Stomach smooth muscle (tissue), 2 donors: ENCODE results near the gene CHCHD6.
A peak's percentile ranks its signal among the peaks of the same experiment; 100 is the strongest.

Source experiments
- H3K27ac ChIP-seq: one replicate; pipeline ENCODE4 v1.7.0; 2013; ENCODE audit warnings: mild to moderate bottlenecking, low read length, inconsistent platforms
- H3K27me3 ChIP-seq, 2 donors: one replicate each; pipeline ENCODE4 v1.7.0; 2013; ENCODE audit warnings: low read length in 2 of 2; ENCODE audit not compliant: insufficient read depth in 2 of 2, control insufficient read depth in 1 of 2
- H3K36me3 ChIP-seq, 2 donors: one replicate each; pipeline ENCODE4 v1.7.0; 2013; ENCODE audit warnings: low read length in 2 of 2; ENCODE audit not compliant: control insufficient read depth in 2 of 2, insufficient read depth in 2 of 2
- H3K4me1 ChIP-seq: one replicate; pipeline ENCODE4 v1.7.0; 2013; ENCODE audit warnings: low read length; ENCODE audit not compliant: control insufficient read depth, insufficient read depth
- H3K4me3 ChIP-seq, 2 donors: one replicate each; pipeline ENCODE4 v1.7.0; 2013; ENCODE audit warnings: low read length in 2 of 2
- H3K9ac ChIP-seq, 2 donors: one replicate each; pipeline ENCODE4 v1.7.0; 2013; ENCODE audit warnings: low read length in 2 of 2, mild to moderate bottlenecking in 1 of 2
- H3K9me3 ChIP-seq, 2 donors: one replicate each; pipeline ENCODE4 v1.7.0; 2013; ENCODE audit warnings: low read length in 2 of 2; ENCODE audit not compliant: control insufficient read depth in 2 of 2
- donor health status: healthy.
- donor health status: Pancreatic carcinoma.

The CHCHD6 gene

DNA sequence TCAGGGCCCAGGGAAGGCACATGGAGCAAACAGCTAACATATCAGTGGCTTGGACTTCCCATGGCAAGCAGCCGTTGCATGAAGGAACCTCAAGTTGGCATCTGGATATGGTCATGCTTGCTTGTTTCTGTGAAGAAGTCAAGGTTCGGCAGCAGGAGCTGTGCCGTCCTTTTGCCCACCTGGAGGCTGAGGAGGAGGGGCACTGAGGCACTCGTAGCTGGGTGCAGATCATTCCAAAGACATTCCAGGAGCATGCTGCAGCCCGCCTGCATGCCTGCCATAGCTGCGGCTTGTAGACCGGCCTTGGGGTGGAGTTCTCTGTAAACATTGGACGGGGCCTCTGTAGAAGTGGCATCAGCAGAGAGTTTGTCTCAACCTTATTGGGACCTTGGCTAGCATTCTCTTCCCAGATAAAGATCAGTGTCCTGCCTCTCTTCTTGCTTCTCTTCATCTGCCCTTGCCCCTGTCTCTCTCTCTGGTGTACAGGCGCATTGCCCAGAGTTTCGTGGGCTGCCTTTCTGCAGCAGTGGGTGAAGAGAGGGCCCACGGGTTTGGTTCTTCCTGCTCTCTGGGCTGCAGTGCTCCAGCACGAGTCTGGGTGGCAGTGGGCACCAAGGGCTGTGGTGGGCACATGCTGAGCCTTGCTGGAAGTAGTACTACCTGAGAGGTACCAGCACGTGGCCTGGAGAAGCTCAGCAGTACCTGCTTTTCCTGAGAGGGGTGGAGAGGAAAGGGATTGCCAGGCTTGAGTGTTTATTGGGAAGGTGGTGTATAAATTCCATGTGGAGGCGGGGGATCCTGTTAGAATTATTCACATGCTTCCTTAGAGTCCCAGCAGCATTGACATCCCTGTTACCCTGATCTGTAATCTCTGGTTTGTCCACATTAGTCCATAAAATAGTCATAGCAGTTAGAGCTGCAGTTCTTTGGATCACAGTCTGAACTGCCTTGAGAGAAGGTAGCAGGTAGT, 49.4 kb downstream of the CHCHD6 start:
- Histone ChIP-seq H3K4me1 (peaks cover 25% of the 10 kb centered on the region), H3K27ac (no peak overlapping the region)

DNA sequence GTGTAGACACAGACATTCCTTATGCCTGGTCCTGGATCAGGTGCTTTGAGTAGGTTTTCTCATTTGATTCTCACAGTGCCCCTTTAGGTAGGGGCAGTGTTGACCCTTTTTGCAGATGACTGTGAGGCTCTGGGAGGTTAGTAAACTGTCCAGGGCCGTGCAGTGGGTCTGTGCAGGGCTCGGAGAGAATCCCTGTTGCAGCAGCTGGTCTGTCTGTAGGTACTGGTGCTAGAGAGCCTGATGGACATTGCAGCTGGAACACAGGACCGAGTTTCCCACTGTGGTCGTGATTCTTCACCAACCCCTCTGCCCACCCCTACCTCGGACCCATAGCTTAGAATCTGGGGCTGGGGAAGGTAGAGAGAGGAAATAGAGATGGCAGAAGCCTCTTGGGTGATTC, 51.8 kb downstream of the CHCHD6 start:
- no peak overlapping the region for H3K27ac ChIP-seq
- H3K9ac ChIP-seq = no peak overlapping the region
- no peaks in the 10 kb centered on the region for H3K27me3 ChIP-seq
- no peak overlapping the region for H3K4me3 ChIP-seq
- H3K9me3 ChIP-seq = no peaks in the 10 kb centered on the region
- H3K4me1 ChIP-seq = peaks cover 25% of the 10 kb centered on the region
- no peaks in the 10 kb centered on the region for H3K36me3 ChIP-seq

More for the DNA sequence above, 49.4 kb downstream of the CHCHD6 start:
- H3K9me3 ChIP-seq = no peaks in the 10 kb centered on the region
- H3K27me3 ChIP-seq = no peaks in the 10 kb centered on the region
- H3K4me3 ChIP-seq = no peak overlapping the region
- no peaks in the 10 kb centered on the region for H3K36me3 ChIP-seq
- peak overlapping the region in 1 of 2 donors; percentile 13 for H3K9ac ChIP-seq

DNA sequence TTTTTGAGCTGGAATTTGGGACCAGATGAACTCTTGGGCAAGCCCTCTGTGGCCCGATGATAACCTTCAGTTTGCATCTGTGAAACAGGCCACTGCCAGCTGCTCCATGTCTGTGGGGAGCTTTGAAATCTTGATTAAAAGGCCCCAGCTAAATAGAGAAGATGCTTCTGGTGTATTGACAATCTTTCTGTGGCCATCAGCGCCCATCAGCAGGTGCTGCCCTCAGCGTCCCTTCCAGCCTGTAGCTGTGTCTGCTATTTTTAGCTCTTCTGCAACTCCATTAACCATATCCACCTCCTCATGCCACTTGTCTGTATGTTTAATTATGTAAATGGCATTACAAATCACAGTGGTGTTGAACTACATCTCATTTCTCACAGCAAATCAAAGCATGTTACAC, 54.0 kb downstream of the CHCHD6 start:
- H3K27me3 ChIP-seq = no peaks in the 10 kb centered on the region
- no peak overlapping the region for H3K9ac ChIP-seq
- no peaks in the 10 kb centered on the region for H3K36me3 ChIP-seq
- H3K27ac ChIP-seq = no peak overlapping the region
- no peaks in the 10 kb centered on the region for H3K9me3 ChIP-seq
- peaks cover 15% of the 10 kb centered on the region for H3K4me1 ChIP-seq
- H3K4me3 ChIP-seq = no peak overlapping the region

DNA sequence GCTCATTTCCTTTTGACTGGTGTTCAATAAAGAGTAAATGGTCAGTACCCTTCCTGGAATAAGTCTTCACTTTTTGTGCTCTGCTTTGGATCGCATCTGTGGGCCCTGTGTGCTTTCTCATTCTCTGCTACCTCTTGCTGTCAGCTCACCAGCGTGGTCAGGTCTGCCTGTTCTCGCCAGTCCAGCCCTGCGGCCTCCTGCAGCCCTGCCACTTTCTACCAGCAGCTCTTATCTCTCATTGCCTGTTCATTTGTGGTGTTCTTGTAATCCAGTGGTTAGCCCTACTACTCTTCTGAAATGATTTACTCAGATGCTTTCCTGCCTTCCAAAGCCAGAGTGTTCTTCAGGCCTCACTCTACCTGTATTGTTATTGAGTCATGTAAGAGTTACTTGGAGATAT, 54.8 kb downstream of the CHCHD6 start:
- Histone ChIP-seq H3K9ac (no peak overlapping the region), H3K36me3 (no peaks in the 10 kb centered on the region), H3K9me3 (no peaks in the 10 kb centered on the region), H3K4me1 (peaks cover 6% of the 10 kb centered on the region), H3K27ac (no peak overlapping the region), H3K4me3 (no peak overlapping the region), H3K27me3 (no peaks in the 10 kb centered on the region)

DNA sequence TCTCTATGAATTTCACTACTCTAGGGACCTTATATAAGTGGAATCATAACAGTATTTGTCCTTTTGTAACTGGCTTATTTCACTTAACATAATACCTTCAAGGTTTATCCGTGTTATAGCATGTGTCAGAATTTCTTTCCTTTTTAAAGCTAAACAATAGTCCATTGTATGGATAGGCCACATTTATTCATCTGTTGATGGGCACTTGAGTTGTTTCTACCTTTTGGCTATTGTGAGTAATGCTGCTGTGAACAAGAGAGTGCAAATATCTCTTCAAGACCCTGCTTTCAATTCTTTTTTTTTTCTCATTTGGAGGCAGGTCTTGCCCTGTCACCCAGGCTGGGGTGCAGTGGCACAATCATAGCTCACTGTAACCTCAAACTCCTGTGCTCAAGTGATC, 56.5 kb downstream of the CHCHD6 start:
- no peaks in the 10 kb centered on the region for H3K9me3 ChIP-seq
- H3K36me3 ChIP-seq = no peaks in the 10 kb centered on the region
- no peak overlapping the region for H3K27ac ChIP-seq
- no peaks in the 10 kb centered on the region for H3K27me3 ChIP-seq
- no peak overlapping the region for H3K4me3 ChIP-seq
- H3K4me1 ChIP-seq = peaks cover 2% of the 10 kb centered on the region
- no peak overlapping the region for H3K9ac ChIP-seq

DNA sequence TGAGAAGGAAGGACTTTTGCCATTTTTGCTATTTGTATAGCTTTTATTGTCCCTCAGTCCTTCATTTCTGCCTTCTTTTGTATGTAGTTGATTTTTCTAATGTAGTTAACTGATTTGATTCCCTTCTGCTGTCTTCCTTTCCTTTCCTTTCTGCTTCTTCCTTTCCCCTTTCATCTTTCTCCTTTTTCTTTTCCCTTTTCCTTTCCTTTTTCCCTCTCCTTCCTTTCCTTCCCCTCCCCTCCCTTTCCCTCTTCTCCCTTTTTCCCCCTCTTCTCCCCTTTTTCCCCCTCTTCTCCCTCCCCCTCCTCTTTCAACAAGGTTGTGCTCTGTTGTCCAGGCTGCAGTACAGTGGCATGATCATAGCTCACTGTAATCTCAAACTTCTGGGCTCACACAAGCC, 59.0 kb downstream of the CHCHD6 start:
- Histone ChIP-seq H3K9me3 (no peaks in the 10 kb centered on the region), H3K9ac (no peak overlapping the region)

DNA sequence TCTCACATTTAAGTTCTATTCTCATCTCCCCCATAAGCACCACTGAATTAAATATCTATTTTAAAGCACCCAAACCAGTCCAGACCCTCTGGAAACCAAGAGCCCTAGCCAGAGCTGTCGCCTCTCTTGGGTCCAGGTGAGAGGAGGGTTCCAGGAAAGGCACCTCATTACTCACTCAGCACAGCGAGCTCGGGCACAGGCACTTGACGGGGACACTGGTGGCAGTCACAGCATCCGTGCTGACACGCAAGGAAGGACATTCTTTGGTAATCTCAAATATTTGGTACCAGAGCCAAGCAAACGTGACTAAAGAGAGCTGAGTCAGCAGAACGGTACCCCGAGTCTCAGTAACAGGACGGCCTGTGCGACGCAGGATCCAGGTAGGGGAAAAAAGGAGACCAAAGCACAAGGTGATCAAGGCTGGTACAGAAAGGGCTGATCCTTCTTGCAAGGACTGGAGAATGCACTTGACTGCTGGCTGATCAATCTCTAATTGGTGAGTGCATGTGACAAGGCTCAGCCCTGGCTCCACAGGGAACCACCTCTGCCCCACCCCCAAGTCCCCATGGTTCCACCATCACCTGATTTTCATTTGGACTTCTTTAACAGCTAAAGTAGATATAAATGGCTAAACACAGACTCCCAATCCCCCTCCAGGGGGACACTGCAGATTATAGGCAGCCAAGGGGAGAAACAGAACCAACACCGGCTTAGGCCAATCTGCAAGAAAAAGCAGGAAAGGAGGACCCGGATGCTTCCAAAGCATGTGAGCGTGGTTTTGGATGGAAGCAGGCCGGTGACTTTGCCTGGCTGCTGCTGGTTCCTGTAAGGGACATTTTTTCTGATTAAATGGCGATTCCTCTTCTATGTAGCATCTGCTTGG, 61.4 kb downstream of the CHCHD6 start:
- H3K36me3 ChIP-seq = peaks cover 0 to 5% of the 10 kb centered on the region in 2 donors
- no peak overlapping the region for H3K27ac ChIP-seq
- H3K4me3 ChIP-seq = no peak overlapping the region
- no peaks in the 10 kb centered on the region for H3K9me3 ChIP-seq
- no peaks in the 10 kb centered on the region for H3K27me3 ChIP-seq
- no peak overlapping the region for H3K9ac ChIP-seq
- H3K4me1 ChIP-seq = no peaks in the 10 kb centered on the region

More for the DNA sequence above, 59.0 kb downstream of the CHCHD6 start:
- H3K36me3 ChIP-seq = peaks cover 0 to 5% of the 10 kb centered on the region in 2 donors
- peaks cover 1% of the 10 kb centered on the region for H3K4me1 ChIP-seq
- no peak overlapping the region for H3K27ac ChIP-seq
- H3K4me3 ChIP-seq = no peak overlapping the region
- no peaks in the 10 kb centered on the region for H3K27me3 ChIP-seq

DNA sequence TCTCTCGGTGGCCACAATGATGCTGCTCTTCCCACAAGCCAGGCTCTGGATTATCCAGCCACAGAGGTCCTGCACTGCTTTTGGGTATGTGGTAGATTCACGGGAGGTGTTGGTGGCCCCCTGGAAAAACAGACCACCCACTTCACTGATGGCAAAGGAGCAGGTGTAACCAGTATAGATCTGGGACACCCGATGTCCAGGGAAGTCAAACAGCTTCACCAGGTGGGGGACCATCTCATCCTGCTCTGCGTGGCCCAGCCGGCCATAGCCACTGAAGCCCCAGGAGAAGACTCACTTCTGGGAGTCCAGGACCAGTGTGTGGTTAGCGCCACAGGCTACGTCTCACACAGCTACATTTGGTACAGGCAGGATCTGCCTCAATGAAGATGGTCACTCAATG, 62.6 kb downstream of the CHCHD6 start:
- Histone ChIP-seq H3K9ac (no peak overlapping the region), H3K36me3 (peaks cover 0 to 5% of the 10 kb centered on the region in 2 donors), H3K9me3 (no peaks in the 10 kb centered on the region), H3K27me3 (no peaks in the 10 kb centered on the region), H3K4me3 (no peak overlapping the region), H3K4me1 (no peaks in the 10 kb centered on the region), H3K27ac (no peak overlapping the region)

DNA sequence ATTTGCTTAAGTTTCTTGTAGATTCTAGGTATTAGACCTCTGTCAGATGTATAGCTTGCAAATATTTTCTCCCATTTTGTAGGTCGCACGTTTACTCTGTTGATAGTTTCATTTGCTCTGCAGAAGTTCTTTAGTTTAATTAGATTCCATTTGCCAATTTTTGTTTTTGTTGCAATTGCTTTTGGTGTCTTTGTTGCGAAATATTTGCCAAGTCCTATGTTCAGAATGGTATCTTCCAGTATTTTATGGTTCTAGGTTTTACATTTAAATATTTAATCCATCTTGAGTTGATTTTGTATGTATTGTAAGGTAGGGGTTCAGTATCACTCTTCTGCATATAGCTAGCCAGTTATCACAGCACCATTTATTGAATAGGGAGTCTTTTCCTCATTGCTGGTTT, 64.9 kb downstream of the CHCHD6 start:
- H3K27ac ChIP-seq = no peak overlapping the region
- no peaks in the 10 kb centered on the region for H3K4me1 ChIP-seq
- no peak overlapping the region for H3K4me3 ChIP-seq

DNA sequence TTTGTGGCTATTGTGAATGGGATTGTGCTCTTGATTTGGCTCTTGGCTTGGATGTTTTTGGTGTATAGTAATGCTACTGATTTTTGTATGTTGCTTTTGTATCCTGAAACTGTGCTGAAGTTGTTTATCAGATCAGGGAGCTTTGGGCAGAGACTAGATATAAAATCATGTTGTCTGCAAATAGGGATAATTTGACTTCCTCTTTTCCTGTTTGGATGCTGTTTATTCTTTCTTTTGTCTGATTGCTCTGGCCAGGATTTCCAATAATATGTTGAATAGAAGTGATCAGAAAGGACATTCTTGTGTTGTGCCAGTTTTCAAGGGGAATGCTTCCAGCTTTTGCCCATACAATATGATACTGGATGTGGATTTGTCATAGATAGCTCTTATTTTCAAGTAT, 66.1 kb downstream of the CHCHD6 start:
- Histone ChIP-seq H3K4me3 (no peak overlapping the region), H3K9me3 (no peaks in the 10 kb centered on the region), H3K27me3 (no peaks in the 10 kb centered on the region), H3K4me1 (no peaks in the 10 kb centered on the region), H3K9ac (no peak overlapping the region), H3K36me3 (peaks cover 0 to 5% of the 10 kb centered on the region in 2 donors), H3K27ac (no peak overlapping the region)

More for the DNA sequence above, 64.9 kb downstream of the CHCHD6 start:
- Histone ChIP-seq H3K9me3 (no peaks in the 10 kb centered on the region), H3K9ac (no peak overlapping the region), H3K27me3 (no peaks in the 10 kb centered on the region), H3K36me3 (peaks cover 0 to 5% of the 10 kb centered on the region in 2 donors)
